GM18502 (cell line): ENCODE data around the gene ERMP1.
"Not testable (repeated sequence)": the region's sequence is repeated elsewhere in the genome, so short reads cannot be mapped to it uniquely, and the experiment has no call there.

Source experiments
- ATAC-seq: cut with Tn5 transposase; IDR thresholded peaks from one replicate; pipeline ENCODE4 v1.9.1; 2021; ENCODE audit warnings: mild to moderate bottlenecking; ENCODE audit not compliant: unreplicated experiment, poor library complexity

Gene ERMP1

GRCh38 chr9:5825895-5826622, 6.9 kb downstream of the ERMP1 start:
- ATAC-seq, result no peak

DNA sequence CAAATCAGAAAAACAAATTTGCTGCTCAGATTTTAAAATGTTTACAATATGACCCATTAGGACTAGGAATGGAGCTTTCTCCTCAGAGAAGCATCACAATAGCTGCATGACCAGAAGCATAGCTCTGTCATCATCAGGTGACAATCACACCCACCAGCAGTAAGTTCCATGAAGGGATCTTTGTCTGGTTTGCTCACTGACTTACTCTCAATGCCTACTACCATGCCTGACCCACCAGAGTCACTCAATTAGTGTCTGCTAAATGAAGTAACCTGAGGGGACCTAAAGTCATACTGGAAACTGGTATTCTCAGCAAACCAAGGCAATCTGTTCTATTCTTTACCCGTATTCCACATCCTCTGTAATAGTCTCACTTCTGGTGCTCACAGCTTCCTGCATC, 7.7 kb downstream of the ERMP1 start:
- ATAC-seq, result no peak

- peak; percentile 58 for ATAC-seq
Measured at GRCh38 chr9:5820425-5820824, 12.5 kb downstream of the ERMP1 start.

GRCh38 chr9:5819174-5819573, 13.7 kb downstream of the ERMP1 start:
- ATAC-seq, result no peak

- no peak for ATAC-seq
Measured at GRCh38 chr9:5818424-5819142, 14.3 kb downstream of the ERMP1 start.

GRCh38 chr9:5817862-5818261, 15.1 kb downstream of the ERMP1 start:
- ATAC-seq, result no peak

- ATAC-seq, result no peak
Measured at GRCh38 chr9:5815461-5815860, 17.5 kb downstream of the ERMP1 start.

GRCh38 chr9:5813824-5814223, 19.1 kb downstream of the ERMP1 start:
- no peak for ATAC-seq

DNA sequence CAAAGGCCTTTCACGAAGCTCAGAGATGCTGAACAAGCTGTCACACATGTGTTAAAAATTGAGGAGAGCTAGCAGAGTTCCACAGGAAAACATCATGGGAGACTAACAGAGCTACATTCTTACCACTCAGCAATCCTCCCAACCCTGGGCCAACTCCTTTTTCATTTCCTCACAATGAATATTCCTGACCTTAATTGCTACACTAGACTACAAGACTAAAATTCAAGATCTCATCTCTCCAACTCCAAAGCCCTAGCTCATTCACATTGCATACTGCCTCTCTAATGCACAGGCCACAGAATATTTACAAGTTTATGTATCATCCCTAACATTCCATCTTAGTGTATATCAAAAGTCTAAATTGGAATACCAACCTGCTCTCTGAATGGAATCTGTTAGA, 21.2 kb downstream of the ERMP1 start:
- ATAC-seq, result no peak

GRCh38 chr9:5805478-5805877, 27.4 kb downstream of the ERMP1 start:
- no peak for ATAC-seq

- no peak for ATAC-seq
Measured at GRCh38 chr9:5801739-5802113, 31.2 kb downstream of the ERMP1 start.

DNA sequence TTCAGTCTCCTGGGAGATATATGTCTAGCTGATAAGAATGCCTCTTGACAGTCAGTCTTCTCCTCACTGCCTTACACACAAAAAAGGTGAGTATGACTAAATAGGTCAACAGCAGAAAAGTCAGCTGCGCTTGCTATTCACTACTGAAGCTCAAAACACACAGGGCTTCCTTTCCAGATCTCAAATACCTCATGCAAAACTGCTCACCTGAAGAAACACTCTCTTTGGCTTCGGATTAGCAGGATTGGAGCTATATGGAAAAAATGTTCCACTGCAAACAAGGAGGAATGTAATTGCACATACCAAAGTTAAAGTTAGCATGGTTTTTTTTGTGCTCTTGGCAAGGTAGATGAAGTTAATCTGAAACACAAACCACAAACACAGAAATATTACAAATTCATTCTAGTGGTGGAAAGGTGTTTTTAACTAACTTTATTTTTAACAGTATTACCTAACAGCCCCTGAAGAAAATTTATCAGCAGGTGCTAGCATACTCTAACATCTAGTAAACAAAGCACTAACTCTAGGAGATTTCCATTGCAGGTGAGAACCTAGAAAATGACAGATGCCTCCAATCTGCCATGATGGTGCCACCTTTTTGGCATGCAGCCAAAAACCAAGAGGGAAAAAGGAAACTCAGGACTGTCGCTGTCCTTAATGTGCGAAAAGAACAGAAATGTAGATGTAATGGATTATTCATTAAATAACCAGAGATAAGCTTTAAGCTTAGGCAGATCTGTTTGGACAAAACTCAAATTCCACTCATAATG, 31.8 kb downstream of the ERMP1 start:
- ATAC-seq, result no peak

DNA sequence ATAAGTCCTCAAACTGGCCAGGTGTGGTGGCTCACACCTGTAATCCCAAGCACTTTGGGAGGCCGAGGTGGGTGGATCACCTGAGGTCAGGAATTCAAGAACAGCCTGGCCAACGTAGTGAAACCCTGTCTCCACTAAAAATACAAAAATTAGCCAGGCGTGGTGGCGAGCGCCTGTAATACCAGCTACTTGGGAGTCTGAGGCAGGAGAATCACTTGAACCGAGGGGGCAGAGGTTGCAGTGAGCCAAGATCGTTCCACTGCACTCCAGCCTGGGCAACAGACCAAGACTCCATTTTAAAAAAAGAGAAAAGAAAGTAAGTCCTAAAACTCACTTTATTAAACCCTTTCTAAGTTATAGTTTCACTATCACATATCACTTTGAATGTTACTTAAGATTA, 32.5 kb downstream of the ERMP1 start:
- ATAC-seq, result not testable (repeated sequence)

DNA sequence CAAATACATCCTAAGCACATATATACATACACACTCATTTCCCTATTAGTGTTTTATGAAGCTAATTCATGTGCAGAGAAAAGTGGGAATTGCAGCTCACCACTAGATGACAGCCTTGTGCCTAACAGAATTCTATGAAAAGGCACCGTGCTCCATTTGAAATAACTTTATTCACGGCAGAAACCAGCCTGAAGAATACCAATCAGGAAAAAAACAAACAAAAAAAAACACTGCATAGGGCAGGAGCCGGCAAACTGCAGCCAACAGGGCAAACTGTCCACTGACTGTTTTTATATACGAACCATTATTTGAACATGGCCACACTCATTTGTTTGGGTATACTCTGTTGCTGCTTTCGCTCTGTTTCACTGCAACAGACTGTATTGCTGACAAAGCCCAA, 33.6 kb downstream of the ERMP1 start:
- ATAC-seq, result no peak

GRCh38 chr9:5798581-5798980, 34.3 kb downstream of the ERMP1 start:
- ATAC-seq, result no peak

- no peak for ATAC-seq
Measured at GRCh38 chr9:5796298-5796697, 36.6 kb downstream of the ERMP1 start.

GRCh38 chr9:5793812-5794211, 39.1 kb downstream of the ERMP1 start:
- no peak for ATAC-seq

DNA sequence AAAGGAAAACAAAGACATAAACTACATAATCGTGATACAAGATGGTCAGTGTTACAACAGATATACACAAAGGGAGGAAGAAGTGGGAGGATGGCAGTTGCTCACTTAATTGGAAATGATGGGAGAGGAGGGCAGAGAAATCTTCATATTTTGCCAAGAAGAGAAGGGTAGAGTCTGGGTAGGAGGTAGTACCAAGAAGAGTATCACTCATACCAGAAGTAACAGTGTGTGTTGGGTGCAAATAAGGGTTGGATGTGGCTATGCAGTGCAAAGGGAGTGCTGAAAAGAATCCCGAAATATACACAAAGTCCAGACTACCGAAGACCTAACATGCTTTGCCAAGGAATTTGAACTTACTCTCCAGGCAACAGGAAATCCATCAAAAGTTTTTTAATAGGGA, 41.0 kb downstream of the ERMP1 start:
- ATAC-seq, result no peak

GRCh38 chr9:5790923-5791322, 42.0 kb downstream of the ERMP1 start:
- ATAC-seq, result no peak

DNA sequence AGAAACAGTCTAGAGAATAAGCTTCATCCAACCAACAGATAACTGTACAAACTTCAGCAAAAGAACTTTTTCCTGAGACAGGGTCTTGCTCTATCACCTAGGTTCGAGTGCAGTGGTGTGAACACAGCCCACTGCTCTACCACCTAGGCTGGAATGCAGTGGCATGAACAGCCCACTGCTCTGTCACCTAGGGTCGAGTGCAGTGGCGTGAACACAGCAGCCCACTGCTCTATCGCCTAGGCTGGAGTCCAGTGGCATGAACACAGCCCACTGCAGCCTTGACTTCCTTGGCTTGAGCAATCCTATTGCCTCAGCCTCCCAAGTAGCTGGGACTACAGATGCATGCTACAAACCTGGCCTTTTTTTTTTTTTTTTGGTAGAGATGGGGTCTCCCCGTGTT, 43.4 kb downstream of the ERMP1 start:
- no peak for ATAC-seq

DNA sequence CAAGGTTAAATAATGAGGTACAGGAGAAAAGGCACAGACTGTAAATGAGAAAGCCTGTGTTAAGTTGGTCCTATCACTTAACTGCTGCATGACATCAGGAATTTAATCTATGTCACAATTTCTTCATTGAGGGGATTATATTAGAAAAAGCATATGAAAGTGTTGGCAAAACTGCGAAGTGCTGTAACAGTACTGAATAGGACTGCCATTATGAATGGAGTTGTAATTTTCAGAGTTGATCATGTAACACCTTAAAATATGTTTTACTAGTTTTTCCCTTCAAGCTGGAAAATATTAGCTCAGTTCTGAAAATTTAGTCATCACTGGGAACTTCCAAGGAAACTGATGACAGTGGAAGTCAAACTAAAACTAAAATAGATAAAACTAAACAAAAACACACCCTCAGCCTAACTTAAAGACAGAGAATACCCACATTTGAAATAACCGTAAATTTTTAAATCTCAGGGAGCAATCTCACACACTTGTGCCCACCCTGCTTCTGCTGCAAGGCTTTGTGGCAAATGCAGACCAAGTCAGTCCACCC, 45.1 kb downstream of the ERMP1 start:
- no peak for ATAC-seq
